Natural killer cell (primary cell): ENCODE results near the gene ZNF543. TPM values are rescaled to one million over a fixed set of nuclear protein-coding genes. Genes with fewer than 3 reads are reported as not detected.

Source experiments
- ATAC-seq, 3 donors: fragments of 150-1000 bp in 2 of 3; fragments of 200-7000 bp in 1 of 3; cut with Tn5 transposase; 1 replicate in 1 of 3; 2 replicates in 2 of 3; pipeline ENCODE4 v1.10.0; 2021; ENCODE audit warnings: mild to moderate bottlenecking in 2 of 3, moderate library complexity in 2 of 3
- DNase-seq, 2 donors: peaks; one replicate each; pipeline versions ENCODE4 v3.0.0 to v3.0.0-alpha.2; 2013 to 2021; ENCODE audit warnings: mixed read lengths in 1 of 2
- H3K27ac ChIP-seq: one replicate; pipeline ENCODE4 v1.5.1; 2013; ENCODE audit warnings: mild to moderate bottlenecking, low read length
- H3K27me3 ChIP-seq: one replicate; pipeline ENCODE4 v1.6.1; 2013; ENCODE audit warnings: low read length; ENCODE audit not compliant: control insufficient read depth, insufficient read depth
- H3K36me3 ChIP-seq: one replicate; pipeline ENCODE4 v1.6.1; 2013; ENCODE audit warnings: low read length; ENCODE audit not compliant: control insufficient read depth, insufficient read depth
- H3K4me1 ChIP-seq: one replicate; pipeline ENCODE4 v1.6.1; 2013; ENCODE audit warnings: low read length; ENCODE audit not compliant: control insufficient read depth, insufficient read depth
- H3K4me3 ChIP-seq: one replicate; pipeline ENCODE4 v1.5.1; 2013; ENCODE audit warnings: low read length
- H3K9me3 ChIP-seq: one replicate; pipeline ENCODE4 v1.6.1; 2013; ENCODE audit warnings: low read length; ENCODE audit not compliant: control insufficient read depth, insufficient read depth
- H3K27ac Mint-ChIP-seq, 2 donors: one replicate each; pipeline ENCODE4 v1.8.0; 2022; ENCODE audit warnings: mild to moderate bottlenecking in 2 of 2, mixed read lengths in 2 of 2, moderate library complexity in 1 of 2
- H3K27me3 Mint-ChIP-seq, 2 donors: one replicate each; pipeline ENCODE4 v1.8.0; 2022; ENCODE audit warnings: low read depth in 2 of 2, mixed read lengths in 2 of 2
- H3K36me3 Mint-ChIP-seq: one replicate; pipeline ENCODE4 v1.8.0; 2022; ENCODE audit warnings: mixed read lengths
- H3K4me1 Mint-ChIP-seq, 2 donors: one replicate each; pipeline ENCODE4 v1.8.0; 2022; ENCODE audit warnings: mixed read lengths in 2 of 2
- H3K4me3 Mint-ChIP-seq: one replicate; pipeline ENCODE4 v1.8.0; 2022; ENCODE audit warnings: mild to moderate bottlenecking, moderate library complexity, mixed read lengths
- H3K9me3 Mint-ChIP-seq, 2 donors: one replicate each; pipeline ENCODE4 v1.8.0; 2022; ENCODE audit warnings: mixed read lengths in 2 of 2
- CTCF ChIP-seq: fragments of 200-600 bp; IDR thresholded peaks from one replicate; pipeline ENCODE4 v1.8.0; 2022; ENCODE audit warnings: antibody characterized with exemption
- WGBS: methylation state at CpG from one replicate; pipeline ENCODE4 v1.1.7; 2013; ENCODE audit warnings: missing lambda C conversion rate; ENCODE audit not compliant: insufficient coverage; 5-methylcytosine and 5-hydroxymethylcytosine counted together
- intact Hi-C: fragments of 100-400 bp; cut with micrococcal nuclease; formaldehyde crosslinking; loops from one replicate; pipeline ENCODE4 v1.14.2; 2022
- total RNA-seq, 4 donors: library from RNA; stranded (reverse); fragments of 120-200 nt in 1 of 4; gene quantifications; one replicate each; pipeline versions ENCODE4 v1.2.3 to v1.2.4, GENCODE V29; 2013 to 2022

The ZNF543 gene
- total RNA-seq, 3 donors from 2014 or later (not counting 1 experiment from before 2014, with no cell fraction given): 4.7 to 7.2 (median 5.9) TPM

DNA sequence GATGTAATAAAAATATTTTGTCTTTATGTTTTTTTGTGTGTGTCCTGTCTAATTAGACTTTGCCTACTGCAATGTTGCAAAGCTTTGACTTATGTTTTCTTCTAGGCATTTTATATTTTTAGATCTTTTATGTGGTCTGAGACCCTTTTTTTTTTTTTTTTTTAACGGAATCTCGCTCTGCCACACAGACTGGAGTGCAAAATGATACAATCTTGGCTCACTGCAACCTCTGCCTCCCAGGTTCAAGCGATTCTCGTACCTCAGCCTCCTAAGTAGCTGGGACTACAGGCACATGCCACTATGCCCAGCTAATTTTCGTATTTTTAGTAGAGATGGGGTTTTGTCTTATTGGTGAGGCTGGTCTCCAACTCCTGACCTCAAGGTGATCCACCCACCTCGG, 22.3 kb downstream of the ZNF543 start:
- H3K4me1 Mint-ChIP-seq: no peaks in the 10 kb centered on the region
- DNase-seq: no peak
- H3K27ac ChIP-seq: no peak overlapping the region
- H3K27me3 ChIP-seq: peaks cover 2% of the 10 kb centered on the region
- intact Hi-C loops: no loop called here
- no peak overlapping the region for H3K4me3 ChIP-seq
- peaks cover 12 to 29% of the 10 kb centered on the region in 2 donors for H3K27me3 Mint-ChIP-seq
- no peaks in the 10 kb centered on the region for H3K36me3 Mint-ChIP-seq
- no peak overlapping the region for H3K4me3 Mint-ChIP-seq
- no peak for TF ChIP-seq CTCF
- no peak overlapping the region for H3K27ac Mint-ChIP-seq
- no peaks in the 10 kb centered on the region for H3K4me1 ChIP-seq
- 80% methylated on average over 6 of the region's 6 CpGs for WGBS
- ATAC-seq: no peak
- H3K36me3 ChIP-seq: no peaks in the 10 kb centered on the region
- no peaks in the 10 kb centered on the region for H3K9me3 ChIP-seq
- peaks cover 0 to 4% of the 10 kb centered on the region in 2 donors for H3K9me3 Mint-ChIP-seq

GRCh38 chr19:57348136-57348535, 27.9 kb downstream of the ZNF543 start:
- Histone ChIP-seq H3K4me1 (peaks cover 17% of the 10 kb centered on the region), H3K9me3 (peaks cover 3% of the 10 kb centered on the region), H3K27ac (no peak overlapping the region), H3K27me3 (peaks cover 2% of the 10 kb centered on the region), H3K4me3 (no peak overlapping the region), H3K36me3 (no peaks in the 10 kb centered on the region)
- Mint-ChIP-seq H3K27ac (no peak overlapping the region), H3K36me3 (peaks cover 19% of the 10 kb centered on the region), H3K4me1 (peaks cover 25 to 29% of the 10 kb centered on the region in 2 donors), H3K4me3 (no peak overlapping the region), H3K9me3 (peaks cover 6 to 11% of the 10 kb centered on the region in 2 donors), H3K27me3 (peaks cover 13 to 33% of the 10 kb centered on the region in 2 donors)
- intact Hi-C loops: no loop called here
- 79% methylated on average over 3 of the region's 3 CpGs for WGBS
- no peak for DNase-seq
- TF ChIP-seq CTCF: no peak
- ATAC-seq: no peak

DNA sequence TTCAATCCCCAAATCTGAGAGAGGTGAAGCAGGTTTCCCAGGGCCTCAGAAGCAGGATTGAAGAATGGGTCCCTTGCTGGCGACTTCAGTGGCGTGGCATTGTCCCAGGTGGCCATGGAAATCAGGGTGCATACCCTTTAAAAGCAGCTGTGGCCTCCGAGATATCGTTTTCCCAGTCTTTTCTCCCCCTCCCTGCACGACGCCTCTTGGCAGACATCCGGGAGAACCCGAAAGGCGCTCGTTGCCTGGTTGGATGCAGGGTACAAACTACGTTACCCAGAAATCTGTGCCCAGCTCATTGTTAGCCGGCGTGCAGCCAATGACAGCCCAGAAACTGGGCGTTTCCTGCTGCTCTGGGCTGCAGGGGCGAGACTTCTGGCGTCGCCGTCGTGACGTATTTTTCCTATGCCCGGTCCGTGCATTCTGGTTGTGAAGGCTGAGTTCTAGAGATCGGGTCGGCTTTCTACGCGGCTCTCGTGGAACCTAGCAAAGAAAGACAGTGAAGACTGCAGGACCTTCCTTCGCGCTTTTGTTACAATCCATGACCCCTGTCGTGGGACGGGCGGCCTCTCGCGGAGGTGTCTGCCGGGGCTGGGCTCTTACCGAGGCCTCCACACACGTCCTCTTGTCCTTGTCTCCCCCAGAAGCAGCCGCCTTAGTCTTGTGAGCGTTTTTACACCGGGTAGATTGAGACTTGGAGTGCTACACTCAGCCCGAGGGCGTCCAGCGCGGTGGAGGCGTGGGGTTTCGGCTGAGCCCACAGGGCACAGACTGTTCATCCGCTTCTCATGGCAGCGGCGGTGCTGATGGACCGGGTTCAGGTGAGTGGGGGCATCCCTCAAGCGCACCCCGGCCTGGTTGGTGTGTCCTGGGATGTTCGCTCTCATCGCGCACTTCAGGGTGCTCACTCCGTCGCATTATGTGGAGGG, 30.9 kb downstream of the ZNF543 start, which contains the start of gene ZNF304:
ZNF304 (plus strand) TSS at position 395 of the 929 bp plus-strand sequence; CDS start at position 789, 394 bp downstream.
- DNase-seq: peak; percentile 75 to 91
- intact Hi-C loops: loop anchor here (1.0 to 5.0 kb wide), 6 partner anchors 12 to 110 kb away; partner anchors contain the start of genes TRAPPC2B, ZNF17, ZNF460 and ZNF543
- WGBS: 3% methylated on average over 57 of the region's 57 CpGs
- TF ChIP-seq CTCF: no peak
- Histone ChIP-seq H3K9me3 (peaks cover 25% of the 10 kb centered on the region), H3K27ac (peak within 1 kb of the TSS; percentile 77), H3K4me1 (peaks cover 17% of the 10 kb centered on the region), H3K4me3 (peak within 1 kb of the TSS; percentile 91), H3K27me3 (peaks cover 2% of the 10 kb centered on the region), H3K36me3 (peaks cover 25% of the 10 kb centered on the region)
- Mint-ChIP-seq H3K9me3 (peaks cover 9 to 17% of the 10 kb centered on the region in 2 donors), H3K27ac (peak within 1 kb of the TSS; percentile 95 to 97), H3K27me3 (peaks cover 8 to 16% of the 10 kb centered on the region in 2 donors), H3K4me3 (peak within 1 kb of the TSS; percentile 98), H3K4me1 (peaks cover 32 to 33% of the 10 kb centered on the region in 2 donors), H3K36me3 (peaks cover 42% of the 10 kb centered on the region)
- ATAC-seq: peak; percentile 94 to 99 (median 98)
